GM19467 (cell line): Measurements from ENCODE around the gene IRGC.

Source experiments
- ATAC-seq: cut with Tn5 transposase; IDR thresholded peaks from one replicate; pipeline ENCODE4 v1.9.1; 2021; ENCODE audit warnings: mild to moderate bottlenecking, moderate library complexity; ENCODE audit not compliant: unreplicated experiment

IRGC gene

GRCh38 chr19:43721469-43722048, 5.7 kb downstream of the IRGC start:
- no peak for ATAC-seq

GRCh38 chr19:43723588-43723987, 7.7 kb downstream of the IRGC start:
- no peak for ATAC-seq

DNA sequence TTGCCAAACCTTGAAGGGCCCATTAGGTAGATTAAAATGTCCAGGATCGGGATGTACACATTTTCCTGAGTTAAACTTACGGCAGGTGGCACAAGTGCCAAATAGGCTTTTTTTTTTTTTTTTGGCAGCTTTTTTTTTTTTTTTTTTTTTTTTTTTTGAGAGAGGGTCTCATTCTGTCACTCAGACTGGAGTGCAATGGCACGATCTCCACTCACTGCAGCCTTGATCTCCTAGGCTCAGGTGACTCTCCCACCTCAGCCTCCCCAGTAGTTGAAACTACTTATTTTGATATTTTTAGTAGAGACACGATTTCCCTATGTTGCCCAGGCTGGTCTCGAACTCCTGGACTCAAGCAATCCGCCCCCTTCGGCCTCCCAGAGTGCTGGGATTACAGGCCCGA, 9.0 kb downstream of the IRGC start:
- no peak for ATAC-seq

DNA sequence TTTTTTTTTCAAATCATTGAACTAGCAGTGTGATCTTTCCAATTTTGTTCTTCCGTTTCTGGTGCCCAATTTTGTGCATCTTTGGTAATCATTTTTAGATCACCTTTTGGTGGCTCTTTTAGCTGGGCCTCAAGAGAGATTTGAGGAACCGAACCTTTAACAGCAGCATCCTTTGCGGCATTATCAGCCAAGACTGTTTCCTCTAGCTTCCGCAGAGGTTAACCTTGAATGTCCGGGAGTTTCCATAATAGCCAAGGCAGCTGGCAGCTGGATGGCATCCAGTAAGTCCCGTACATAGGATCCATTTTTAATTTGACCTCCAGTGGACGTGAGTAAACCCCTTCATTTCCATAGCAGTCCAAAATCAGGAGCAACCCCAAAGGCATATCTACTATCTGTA, 9.6 kb downstream of the IRGC start:
- peak; percentile 50 for ATAC-seq

DNA sequence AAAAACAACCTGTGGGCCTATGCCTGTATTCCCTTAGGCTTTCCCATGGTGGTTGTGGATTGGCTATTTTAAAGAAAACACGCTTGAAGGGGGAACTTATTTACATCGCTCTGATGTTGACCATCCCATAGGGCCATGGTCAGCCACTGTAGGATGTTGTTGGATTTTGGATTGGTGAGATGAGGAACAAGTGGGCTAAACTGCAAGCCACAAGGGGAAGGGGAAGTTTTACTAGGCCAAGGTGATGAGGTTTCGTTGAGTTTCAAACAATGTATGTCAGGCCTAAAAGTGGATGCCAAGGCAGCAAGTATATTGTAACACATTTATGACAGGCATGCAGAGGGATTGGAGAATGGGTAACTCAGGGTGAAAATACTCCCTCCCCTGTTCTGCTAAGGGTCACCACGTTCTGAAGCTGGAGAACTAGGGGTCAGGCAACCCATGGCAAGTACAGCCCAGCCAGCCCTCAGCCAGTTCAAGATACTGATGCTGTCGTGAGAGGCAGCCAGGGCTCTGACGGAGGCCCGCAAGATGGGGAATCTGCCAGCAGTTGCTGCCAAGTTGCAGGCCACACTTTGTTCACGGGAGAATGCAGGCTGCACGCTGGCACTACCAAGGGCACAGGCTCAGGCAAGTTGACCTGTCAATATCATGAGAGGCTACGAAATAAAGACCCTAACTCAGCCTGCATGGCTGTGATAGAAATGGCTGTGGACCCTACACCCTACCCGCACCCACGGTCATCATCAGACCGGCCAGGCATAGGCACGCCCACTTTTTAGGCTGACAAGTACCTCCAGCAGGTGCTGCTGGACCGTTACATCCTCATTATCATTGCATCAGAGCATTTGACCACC, 11.1 kb downstream of the IRGC start:
- no peak for ATAC-seq

DNA sequence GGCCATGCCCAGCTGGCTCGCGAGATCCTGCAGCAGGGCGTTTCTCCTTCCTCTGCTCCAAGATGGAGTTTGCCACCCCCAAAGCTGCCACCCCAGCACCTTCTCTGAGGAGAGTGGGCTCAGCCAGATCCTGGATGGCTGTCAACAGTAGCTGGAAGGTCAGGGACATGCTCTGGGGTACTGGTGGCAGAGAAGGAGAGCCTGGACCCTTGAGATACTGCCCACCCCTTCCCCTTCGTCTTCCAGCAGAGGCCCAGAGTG, 11.6 kb downstream of the IRGC start:
- no peak for ATAC-seq

GRCh38 chr19:43729919-43730318, 14.0 kb downstream of the IRGC start:
- ATAC-seq: no peak

DNA sequence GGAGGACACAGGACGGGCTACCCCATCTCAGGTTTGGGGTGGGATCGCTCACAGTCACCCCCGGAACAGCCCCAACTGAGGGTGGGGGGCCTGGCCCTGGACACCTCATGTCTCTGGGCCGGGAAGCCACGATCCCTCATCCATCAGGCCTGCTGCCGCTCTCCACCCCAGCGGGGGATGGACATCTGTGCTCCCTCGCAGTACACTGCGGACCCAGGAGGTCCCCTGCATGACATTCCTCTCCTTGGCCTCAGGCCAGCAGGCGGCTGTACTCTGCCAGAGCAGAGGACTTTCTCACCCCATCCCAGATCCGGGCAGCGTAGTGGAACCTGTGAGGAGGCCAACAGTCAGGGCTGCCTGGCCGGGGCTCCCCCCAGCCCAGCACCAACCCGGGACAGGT, 15.5 kb downstream of the IRGC start:
- no peak for ATAC-seq

- ATAC-seq: no peak
Observed at GRCh38 chr19:43731846-43732245, 16.0 kb downstream of the IRGC start.

DNA sequence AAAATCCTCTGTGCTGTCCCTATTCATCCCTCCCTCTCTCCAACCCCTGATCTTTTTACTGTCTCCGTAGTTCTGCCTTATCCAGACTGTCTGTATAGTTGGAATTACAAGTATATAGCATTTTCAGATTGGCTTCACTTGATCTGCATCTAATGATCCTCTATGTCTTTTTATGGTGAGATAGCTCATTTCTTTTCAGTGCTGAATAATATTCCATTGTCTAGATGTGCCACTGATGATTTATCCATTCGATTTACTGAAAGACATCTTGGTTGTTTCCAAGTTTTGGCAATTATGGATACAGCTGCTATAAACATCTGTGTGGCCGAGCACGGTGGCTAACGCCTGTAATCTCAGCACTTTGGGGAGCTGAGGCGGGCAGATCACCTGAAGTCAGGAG, 19.1 kb downstream of the IRGC start:
- no peak for ATAC-seq

DNA sequence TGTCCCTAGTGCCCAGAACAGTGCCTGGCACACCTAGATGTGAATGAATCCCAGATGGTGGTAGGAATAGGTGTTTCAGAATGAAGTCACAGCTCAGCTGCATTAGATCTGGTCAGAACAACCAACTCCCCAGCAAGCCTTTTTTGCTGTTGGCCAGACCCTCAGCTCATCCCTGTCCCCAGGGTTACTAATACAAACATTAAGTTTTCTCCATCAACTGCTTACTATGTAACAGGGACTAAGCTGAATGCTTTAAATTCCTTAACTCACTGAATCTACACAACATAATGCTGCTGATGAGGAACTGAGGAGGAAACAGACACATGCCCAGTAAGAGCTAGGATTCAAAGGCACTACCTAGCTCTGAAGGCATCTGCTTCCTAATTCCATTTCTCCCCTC, 20.1 kb downstream of the IRGC start:
- no peak for ATAC-seq

DNA sequence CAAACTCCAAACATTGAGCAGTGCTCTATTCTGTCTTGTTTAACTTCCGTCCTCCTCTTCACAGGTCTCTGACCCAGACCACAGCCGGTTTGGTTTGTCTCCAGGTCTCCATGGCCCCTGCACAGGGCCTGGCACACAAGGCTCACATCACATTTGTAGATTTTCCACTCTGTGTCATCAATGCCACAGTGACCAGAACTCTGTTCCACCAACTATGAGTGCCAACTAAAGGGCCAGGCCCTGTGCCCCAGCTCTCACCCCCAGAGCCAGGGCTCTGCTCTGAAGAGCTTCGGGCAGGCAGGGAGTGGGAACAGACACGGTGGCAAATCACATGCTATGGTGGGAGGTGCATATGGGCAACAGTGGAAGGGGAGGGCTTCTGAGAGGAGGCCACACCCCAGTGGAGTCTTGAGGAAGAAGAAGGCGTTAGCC, 22.9 kb downstream of the IRGC start:
- no peak for ATAC-seq

DNA sequence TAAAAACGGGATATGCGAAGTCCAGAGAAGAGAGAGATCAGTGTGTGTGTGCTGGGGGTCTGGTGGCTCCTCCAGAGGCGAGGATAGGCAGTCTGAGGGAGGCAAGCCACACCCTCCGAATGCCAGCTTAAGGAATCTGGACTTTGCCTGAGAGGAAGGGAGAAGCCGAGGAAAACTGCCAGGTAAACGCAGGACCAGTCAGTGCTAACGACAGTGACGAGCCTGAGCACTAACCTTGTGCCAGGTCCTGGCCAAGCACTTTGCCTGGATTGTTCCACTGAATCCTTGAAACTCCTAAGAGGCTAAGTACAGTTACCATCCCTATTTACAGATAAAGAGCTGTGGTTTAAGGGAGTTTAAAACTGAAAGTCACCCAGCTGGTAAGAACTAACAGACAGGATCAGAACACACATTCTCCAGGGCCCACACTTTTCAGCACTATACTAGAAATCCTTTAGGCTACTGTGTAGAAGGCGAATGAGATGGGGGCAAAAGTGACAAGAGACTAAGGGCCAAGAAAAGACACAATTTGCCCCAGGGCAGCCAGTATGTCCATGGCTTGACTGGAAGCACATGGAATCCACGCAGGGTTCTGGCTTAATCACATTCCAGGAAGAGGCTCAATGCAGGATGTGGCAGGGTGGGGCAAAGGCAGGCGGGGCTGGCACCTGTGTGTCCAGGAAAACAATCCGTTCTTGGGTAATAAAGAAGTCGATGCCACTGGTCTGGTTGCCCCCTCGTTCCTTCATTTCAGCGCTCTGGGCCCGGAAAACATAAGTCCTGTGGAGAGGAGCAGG, 23.8 kb downstream of the IRGC start:
- no peak for ATAC-seq

DNA sequence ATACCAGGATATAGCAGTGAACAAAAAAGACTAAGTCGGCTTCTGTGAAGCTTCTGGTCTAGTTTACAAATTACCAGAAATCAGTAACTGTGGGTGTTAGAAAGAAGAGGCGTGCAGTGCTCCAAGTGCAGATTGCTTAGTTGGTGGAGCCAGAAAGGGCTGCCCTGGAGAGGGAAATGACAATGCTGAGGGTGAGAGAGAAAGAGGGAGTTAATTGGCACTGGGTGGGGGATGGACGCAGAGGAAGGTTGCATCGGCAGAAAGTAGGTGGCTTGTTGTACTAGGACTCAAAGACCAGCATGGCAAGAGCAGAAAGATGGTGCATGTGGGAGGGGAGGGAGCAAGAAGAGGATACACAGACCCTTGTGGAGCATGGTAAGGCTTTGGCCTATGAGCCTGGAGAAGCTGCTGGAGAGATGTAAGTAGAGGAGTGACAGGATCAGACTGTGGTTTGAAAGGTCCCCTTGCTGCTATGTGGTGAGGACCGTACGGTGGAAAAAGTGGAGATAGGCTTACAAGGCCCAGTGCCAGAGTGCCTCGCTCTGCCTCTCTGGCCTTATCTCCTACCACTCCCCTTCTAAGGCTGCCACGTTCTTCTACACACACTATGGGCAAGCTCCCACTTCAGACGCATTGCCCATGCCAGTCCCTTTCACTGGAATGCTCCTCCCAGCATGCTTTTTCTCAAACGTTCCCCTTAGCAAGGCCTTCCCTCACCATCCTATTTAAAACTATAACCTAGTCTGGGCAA, 25.4 kb downstream of the IRGC start:
- no peak for ATAC-seq

DNA sequence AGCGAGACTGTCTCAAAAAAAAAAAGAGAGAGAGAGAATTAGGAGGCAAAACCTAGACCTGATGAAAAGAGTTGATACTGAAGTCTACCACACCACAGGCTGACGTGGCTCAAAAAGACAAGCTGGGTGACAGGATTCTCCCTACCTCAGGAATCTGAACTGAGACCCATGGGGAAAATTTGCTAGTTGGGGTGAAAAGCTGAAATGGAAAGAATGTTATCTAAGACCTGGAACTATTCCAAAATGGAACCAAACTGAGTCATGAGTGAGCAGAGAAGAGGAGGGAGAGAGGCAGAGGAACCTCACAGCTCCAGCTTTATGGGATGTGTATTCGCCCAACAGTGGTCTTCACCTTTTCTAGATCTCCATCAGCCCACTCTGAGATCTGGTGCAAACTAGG, 27.2 kb downstream of the IRGC start:
- ATAC-seq: no peak

DNA sequence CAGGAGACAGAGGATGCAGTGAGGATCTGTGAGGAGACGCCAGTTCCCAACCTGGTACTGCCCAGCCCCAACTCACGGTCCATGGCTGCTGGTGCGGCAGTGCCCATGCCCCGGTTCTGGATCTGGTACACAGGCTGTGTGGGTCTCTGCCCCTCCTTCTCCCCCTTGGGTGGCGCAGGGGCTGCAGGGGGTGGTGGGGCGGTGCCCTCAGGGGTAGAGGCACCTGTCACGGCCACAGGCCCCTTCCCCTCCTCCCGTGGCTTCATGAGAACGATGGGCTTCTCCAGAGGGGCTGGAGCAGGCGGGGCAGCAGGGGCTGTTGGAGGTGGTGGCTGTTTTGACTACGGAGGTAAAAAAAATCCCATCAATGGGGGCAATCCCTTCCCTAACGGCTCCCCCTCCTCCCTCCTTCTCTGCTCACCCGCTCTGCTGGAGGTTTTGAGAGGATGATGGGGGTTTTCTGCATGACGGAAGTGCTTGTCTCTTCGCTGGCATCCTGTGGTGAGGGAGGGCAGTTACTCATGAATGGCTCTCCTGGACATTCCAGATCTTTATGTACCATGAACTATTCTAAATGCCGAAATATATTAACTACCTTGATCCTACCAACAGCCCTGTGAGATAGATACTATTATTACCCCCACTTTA, 31.8 kb downstream of the IRGC start:
- no peak for ATAC-seq

GRCh38 chr19:43748205-43748594, 32.3 kb downstream of the IRGC start:
- ATAC-seq: no peak

GRCh38 chr19:43748685-43749084, 32.8 kb downstream of the IRGC start:
- ATAC-seq: no peak

- no peak for ATAC-seq
Observed at GRCh38 chr19:43749152-43749551, 33.3 kb downstream of the IRGC start.

DNA sequence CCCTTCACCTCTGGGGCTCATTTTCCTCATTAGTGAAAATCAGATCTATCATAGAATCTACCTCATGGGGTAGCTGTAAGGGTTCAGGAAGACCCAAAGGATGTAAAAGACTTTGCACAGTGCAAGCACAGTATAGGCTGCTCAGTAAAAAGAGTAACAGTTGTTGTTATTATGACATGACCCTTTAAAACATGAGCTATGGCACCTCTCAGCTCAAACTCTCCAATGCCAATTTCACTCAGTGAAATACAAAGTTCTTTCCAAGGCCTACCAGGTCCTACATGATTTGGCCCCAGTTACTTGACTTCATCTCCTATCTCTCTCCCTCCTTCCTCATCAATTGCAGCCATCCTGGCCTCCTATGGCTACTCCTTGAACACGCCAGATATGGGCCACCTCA, 34.0 kb downstream of the IRGC start:
- ATAC-seq: no peak
